Left lobe of liver (tissue), 2 donors: Measurements from ENCODE around the gene HNRNPA2B1. TPM values are rescaled to one million over a fixed set of nuclear protein-coding genes. Genes with fewer than 3 reads are reported as not detected.
"Not testable (repeated sequence)": the region's sequence is repeated elsewhere in the genome, so short reads cannot be mapped to it uniquely, and the experiment has no call there.

Source experiments
- ATAC-seq: fragments of 200-7000 bp; cut with Tn5 transposase; one replicate; pipeline ENCODE4 v1.9.1; 2020; ENCODE audit warnings: mild to moderate bottlenecking, moderate library complexity
- DNase-seq: peaks from one replicate; pipeline ENCODE4 v3.0.0-alpha.2; 2020; ENCODE audit warnings: low spot score
- total RNA-seq: library from RNA; stranded (reverse); gene quantifications from one replicate; pipeline ENCODE4 v1.2.1, GENCODE V29; 2021
- donor health status: DM: no; HTN: no; CAD: no; lungs with moderate emphysema.
- donor health status: DM: no; HTN: yes; CAD: no.

The HNRNPA2B1 gene
- total RNA-seq, 1 donor from 2014 or later = 161 TPM

DNA sequence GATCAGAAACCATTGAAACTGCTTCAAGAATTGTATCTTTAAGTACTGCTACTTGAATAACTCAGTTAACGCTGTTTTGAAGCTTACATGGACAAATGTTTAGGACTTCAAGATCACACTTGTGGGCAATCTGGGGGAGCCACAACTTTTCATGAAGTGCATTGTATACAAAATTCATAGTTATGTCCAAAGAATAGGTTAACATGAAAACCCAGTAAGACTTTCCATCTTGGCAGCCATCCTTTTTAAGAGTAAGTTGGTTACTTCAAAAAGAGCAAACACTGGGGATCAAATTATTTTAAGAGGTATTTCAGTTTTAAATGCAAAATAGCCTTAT lies 14.7 kb downstream of the HNRNPA2B1 start:
- DNase-seq = no peak
- ATAC-seq = no peak

DNA sequence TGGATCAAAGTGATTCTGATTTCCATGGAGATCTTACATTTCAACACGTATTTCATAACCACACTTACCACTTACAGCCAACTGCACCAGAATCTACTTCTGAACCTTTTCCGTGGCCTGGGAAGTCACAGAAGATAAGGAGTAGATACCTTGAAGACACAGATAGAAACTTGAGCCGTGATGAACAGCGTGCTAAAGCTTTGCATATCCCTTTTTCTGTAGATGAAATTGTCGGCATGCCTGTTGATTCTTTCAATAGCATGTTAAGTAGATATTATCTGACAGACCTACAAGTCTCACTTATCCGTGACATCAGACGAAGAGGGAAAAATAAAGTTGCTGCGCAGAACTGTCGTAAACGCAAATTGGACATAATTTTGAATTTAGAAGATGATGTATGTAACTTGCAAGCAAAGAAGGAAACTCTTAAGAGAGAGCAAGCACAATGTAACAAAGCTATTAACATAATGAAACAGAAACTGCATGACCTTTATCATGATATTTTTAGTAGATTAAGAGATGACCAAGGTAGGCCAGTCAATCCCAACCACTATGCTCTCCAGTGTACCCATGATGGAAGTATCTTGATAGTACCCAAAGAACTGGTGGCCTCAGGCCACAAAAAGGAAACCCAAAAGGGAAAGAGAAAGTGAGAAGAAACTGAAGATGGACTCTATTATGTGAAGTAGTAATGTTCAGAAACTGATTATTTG lies 15.3 kb downstream of the HNRNPA2B1 start:
- DNase-seq = no peak
- no peak for ATAC-seq

DNA sequence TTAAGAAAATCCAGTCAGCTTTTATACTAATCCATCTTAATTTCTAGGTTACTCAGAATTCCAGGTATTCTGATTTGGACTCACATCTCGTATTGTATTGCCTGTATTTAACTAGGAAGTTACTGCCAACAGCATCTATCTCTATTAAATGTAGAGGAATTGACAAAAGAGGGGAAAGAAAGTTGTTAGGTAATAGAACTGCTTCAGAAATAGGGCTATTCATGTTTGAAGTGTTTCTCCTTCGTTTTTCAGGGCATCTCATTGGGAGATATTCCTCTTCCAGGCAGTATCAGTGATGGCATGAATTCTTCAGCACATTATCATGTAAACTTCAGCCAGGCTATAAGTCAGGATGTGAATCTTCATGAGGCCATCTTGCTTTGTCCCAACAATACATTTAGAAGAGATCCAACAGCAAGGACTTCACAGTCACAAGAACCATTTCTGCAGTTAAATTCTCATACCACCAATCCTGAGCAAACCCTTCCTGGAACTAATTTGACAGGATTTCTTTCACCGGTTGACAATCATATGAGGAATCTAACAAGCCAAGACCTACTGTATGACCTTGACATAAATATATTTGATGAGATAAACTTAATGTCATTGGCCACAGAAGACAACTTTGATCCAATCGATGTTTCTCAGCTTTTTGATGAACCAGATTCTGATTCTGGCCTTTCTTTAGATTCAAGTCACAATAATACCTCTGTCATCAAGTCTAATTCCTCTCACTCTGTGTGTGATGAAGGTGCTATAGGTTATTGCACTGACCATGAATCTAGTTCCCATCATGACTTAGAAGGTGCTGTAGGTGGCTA lies 16.1 kb downstream of the HNRNPA2B1 start:
- not testable (repeated sequence) for DNase-seq, ATAC-seq

- no peak for DNase-seq
- ATAC-seq = peak; percentile 16
These were observed 16.8 kb downstream of the HNRNPA2B1 start for GRCh38 chr7:26183545-26184280.

DNA sequence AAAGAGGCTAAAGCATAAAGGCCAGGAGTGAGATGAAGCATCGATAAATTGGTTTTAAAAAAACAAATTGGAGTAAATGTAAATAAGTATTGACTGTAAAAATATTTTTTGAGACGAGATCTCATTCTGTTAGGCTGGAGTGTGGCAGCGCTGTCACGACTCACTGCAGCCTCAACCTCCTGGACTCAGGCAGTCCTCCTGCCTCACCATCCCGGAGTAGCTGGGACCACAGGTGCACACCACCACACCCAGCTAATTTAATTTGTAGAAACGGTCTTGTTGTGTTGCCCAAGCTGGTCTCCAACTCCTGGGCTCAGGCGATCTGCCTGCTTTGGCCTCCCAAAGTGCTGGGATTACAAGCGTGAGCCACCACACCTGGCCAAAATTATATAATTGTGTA lies 17.8 kb downstream of the HNRNPA2B1 start:
- ATAC-seq = peak; percentile 4

DNA sequence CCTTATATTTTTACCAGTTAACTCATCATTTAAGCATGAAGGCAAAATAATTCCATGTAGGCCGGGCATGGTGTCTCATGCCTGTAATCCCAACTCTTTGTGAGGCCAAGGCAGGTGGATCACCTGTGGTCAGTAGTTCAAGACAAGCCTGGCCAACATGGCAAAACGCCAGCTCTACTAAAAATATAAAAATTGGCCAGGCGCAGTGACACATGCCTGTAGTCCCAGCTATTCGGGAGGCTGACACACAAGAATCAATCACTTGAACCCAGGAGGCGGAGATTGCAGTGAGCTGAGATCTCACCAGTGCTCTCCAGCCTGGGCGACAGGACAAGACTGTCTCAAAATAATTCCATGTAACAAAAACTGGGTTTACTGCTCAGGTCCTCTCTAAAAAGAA lies 18.3 kb downstream of the HNRNPA2B1 start:
- peak; percentile 66 for DNase-seq

More for the DNA sequence above, 17.8 kb downstream of the HNRNPA2B1 start:
- DNase-seq = no peak

DNA sequence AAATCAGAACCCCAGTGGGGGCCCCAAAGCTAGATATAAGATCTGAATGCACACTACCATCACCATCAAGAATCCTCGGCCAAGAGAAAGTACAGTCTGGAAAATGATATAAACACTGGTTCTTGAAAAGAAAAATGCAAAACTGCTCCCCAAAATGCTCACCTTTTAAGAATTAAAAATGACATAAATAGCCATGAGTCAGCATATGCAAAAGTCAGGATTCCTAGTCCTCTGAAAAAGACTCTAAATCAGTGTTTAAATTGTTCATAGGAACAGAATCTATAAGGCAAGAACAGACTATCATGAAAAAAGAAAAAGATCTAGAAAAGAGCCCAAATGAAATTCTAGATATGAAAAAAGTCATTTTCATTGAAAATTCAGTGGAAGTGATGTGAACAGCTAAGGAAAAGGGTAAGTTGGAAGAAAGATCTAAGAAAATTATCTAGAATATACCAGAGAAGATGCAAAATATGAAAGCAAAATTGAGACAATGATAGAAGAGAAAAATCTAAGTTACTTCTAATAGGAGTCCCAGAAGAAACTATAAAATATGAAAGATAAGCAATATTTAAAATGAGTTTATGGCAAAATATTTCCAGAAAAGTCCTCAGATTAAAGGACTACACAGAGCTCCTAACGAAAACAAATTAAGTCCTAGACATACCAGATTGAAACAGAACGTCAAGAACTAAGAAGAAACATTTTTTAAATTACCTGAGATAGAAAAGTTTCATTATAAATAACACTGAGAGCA lies 18.9 kb downstream of the HNRNPA2B1 start:
- no peak for DNase-seq
- ATAC-seq = no peak

More for the DNA sequence above, 18.3 kb downstream of the HNRNPA2B1 start:
- ATAC-seq = peak; percentile 13

DNA sequence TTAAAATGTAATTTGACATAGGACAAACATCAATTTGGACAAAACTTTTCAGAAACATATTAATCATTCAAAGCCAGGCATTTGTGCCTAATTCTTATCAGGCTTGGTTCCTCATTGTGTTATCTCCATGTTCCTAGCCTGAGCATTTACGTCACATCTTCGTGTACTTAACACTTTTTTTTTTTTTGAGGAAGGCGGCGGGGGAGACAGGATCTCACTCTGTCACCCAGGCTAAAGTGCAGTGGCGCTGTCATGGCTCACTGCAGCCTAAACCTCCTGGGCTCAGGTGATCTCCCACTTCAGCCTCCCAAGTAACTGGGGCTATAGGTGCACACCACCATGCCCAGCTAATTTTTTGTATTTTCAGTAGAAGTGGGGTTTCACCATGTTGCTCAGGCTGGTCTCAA lies 19.8 kb downstream of the HNRNPA2B1 start:
- ATAC-seq (peak; percentile 11), DNase-seq (no peak)

GRCh38 chr7:26179826-26180497 lies 20.6 kb downstream of the HNRNPA2B1 start:
- no peak for DNase-seq
- ATAC-seq = peak; percentile 23

- no peak for ATAC-seq
These were observed 21.1 kb downstream of the HNRNPA2B1 start for GRCh38 chr7:26179422-26179821.

GRCh38 chr7:26178272-26178960 lies 22.1 kb downstream of the HNRNPA2B1 start:
- ATAC-seq (peak; percentile 29), DNase-seq (no peak)

More at GRCh38 chr7:26179422-26179821, 21.1 kb downstream of the HNRNPA2B1 start:
- no peak for DNase-seq

GRCh38 chr7:26177269-26177668 lies 23.3 kb downstream of the HNRNPA2B1 start:
- not testable (repeated sequence) for DNase-seq, ATAC-seq

- ATAC-seq, DNase-seq: not testable (repeated sequence)
These were observed 23.9 kb downstream of the HNRNPA2B1 start for GRCh38 chr7:26176696-26177095.

DNA sequence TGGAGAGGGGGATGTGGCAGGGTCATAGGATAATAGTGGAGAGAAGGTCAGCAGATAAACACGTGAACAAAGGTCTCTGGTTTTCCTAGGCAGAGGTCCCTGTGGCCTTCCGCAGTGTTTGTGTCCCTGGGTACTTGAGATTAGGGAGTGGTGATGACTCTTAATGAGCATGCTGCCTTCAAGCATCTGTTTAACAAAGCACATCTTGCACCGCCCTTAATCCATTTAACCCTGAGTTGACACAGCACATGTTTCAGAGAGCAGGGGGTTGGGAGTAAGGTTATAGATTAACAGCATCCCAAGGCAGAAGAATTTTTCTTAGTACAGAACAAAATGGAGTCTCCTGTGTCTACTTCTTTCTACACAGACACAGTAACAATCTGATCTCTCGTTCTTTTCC lies 24.6 kb downstream of the HNRNPA2B1 start:
- not testable (repeated sequence) for DNase-seq, ATAC-seq

- DNase-seq (no peak), ATAC-seq (no peak)
These were observed 28.5 kb downstream of the HNRNPA2B1 start for GRCh38 chr7:26172048-26172447.

DNA sequence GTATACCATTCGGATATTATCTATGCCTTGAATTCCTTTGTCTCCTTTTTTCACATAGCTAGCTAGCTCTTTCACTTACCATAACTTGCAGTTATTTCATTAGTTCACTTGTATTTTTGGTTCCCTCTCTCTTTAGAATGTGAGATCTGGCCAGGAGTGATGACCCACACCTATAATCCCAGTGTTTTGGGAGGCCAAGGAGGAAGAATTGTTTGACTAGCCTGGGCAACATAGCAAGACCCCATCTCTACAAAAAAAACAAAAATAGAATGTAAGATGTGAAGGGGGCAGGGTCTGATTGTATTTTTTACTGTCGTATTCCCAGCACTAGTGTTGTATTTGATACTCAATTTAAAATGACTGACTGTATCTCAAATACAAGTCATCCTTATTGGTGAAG lies 28.9 kb downstream of the HNRNPA2B1 start:
- ATAC-seq (no peak), DNase-seq (no peak)

DNA sequence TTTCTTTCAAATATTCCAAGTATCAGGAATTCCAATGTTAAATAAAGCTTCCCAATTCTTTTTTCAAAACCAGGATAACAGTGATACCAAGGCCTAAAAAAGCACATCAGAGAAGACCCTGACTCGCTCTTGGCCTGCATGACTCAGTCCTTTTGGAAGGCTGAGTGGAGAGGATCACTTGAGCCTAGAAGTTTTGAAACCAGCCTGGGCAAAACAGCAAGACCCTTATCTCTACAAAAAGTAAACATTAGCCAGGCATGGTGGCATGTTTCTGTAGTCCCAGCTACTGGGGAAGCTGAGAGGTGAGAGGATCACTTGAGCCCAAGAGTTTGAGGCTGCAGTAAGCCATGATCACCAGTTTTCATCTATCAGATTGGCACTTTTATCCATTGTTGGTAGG lies 29.9 kb downstream of the HNRNPA2B1 start:
- no peak for ATAC-seq
- DNase-seq = no peak

- ATAC-seq = peak; percentile 28
These were observed 31.3 kb downstream of the HNRNPA2B1 start for GRCh38 chr7:26169271-26169670.

DNA sequence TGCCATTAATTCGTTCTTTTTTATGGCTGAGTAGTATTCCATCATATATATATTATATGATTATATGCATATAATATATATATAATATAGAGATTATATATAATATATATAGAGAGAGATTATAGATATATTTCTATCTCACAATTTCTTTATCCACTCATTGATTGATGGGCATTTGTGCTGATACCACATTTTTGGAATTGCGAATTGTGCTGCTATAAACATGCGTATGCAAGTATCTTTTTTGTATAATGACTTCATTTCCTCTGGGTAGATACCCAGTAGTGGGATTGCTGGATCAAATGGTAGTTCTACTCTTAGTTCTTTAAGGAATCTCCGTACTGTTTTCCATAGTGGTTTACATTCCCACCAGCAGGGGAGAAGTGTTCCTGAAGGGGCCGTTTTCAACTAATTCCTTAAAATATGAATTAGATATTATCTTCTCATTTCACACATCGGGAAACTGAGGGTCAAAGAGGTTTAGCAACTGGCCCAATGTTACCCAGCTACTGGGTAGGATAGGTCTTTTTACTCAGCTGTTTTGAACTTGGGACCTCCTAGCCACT lies 32.0 kb downstream of the HNRNPA2B1 start:
- ATAC-seq = no peak

More at GRCh38 chr7:26169271-26169670, 31.3 kb downstream of the HNRNPA2B1 start:
- DNase-seq = no peak

More for the DNA sequence above, 32.0 kb downstream of the HNRNPA2B1 start:
- DNase-seq = no peak
